C4-2B (cell line): ENCODE data around the gene AK3.
"Not testable (repeated sequence)": the region's sequence is repeated elsewhere in the genome, so short reads cannot be mapped to it uniquely, and the experiment has no call there.

Source experiments
- CTCF ChIP-seq: fragments of 450-650 bp; conservative IDR thresholded peaks from 2 replicates; pipeline ENCODE4 v1.5.1; 2017; ENCODE audit warnings: mild to moderate bottlenecking
- ZFX ChIP-seq: fragments of 450-650 bp; IDR thresholded peaks from 2 replicates; pipeline ENCODE4 v1.6.1; 2017

- not testable (repeated sequence) for TF ChIP-seq CTCF, ZFX
Observed at GRCh38 chr9:4783191-4783590, 42.2 kb upstream of the AK3 start.
